WTC11 (cell line): ENCODE measurements around the gene TSPAN31. TPM values are rescaled to one million over a fixed set of nuclear protein-coding genes. Genes with fewer than 3 reads are reported as not detected.

Experiments
- ATAC-seq: fragments of 200-7000 bp; cut with Tn5 transposase; 2 replicates; pipeline ENCODE4 v1.10.0; 2021; ENCODE audit warnings: mild to moderate bottlenecking, moderate library complexity
- CTCF ChIA-PET: fragments of 300-600 bp; sonication (Branson Sonifier 250); formaldehyde crosslinking; loops from one replicate; lab custom pipeline; 2021; ENCODE audit warnings: antibody characterized with exemption; lab: Charles Lee
- POLR2A ChIA-PET: fragments of 350-600 bp; sonication (Branson Sonifier 250); formaldehyde crosslinking; loops from one replicate; lab custom pipeline; 2021; ENCODE audit warnings: antibody characterized with exemption; lab: Charles Lee
- DNase-seq: peaks from one replicate; pipeline ENCODE4 v3.0.0; 2021; ENCODE audit warnings: low spot score
- H3K27ac Mint-ChIP-seq: 2 replicates; pipeline ENCODE4 v1.8.0; 2021; ENCODE audit warnings: mixed read lengths
- H3K27me3 Mint-ChIP-seq: 2 replicates; pipeline ENCODE4 v1.8.0; 2021; ENCODE audit warnings: low read depth, mild to moderate bottlenecking, moderate library complexity, mixed read lengths
- H3K36me3 Mint-ChIP-seq: 2 replicates; pipeline ENCODE4 v1.8.0; 2021; ENCODE audit warnings: mixed read lengths
- H3K4me1 Mint-ChIP-seq: 2 replicates; pipeline ENCODE4 v1.8.0; 2022; ENCODE audit warnings: mixed read lengths
- H3K4me3 Mint-ChIP-seq: 2 replicates; pipeline ENCODE4 v1.8.0; 2021; ENCODE audit warnings: mild to moderate bottlenecking, moderate library complexity, mixed read lengths
- H3K9me3 Mint-ChIP-seq: 2 replicates; pipeline ENCODE4 v1.8.0; 2021; ENCODE audit warnings: mixed read lengths
- ATF1 ChIP-seq: sonication (generic); formaldehyde crosslinking; IDR thresholded peaks from 2 replicates; pipeline ENCODE4 v1.8.1; 2023; ENCODE audit warnings: mild to moderate bottlenecking, moderate library complexity, missing genetic modification reagents
- CREB1 ChIP-seq: sonication (generic); formaldehyde crosslinking; IDR thresholded peaks from 2 replicates; pipeline ENCODE4 v1.8.0; 2023; ENCODE audit warnings: mild to moderate bottlenecking, missing genetic modification reagents
- CREM ChIP-seq: sonication (generic); formaldehyde crosslinking; IDR thresholded peaks from 2 replicates; pipeline ENCODE4 v1.8.1; 2022; ENCODE audit warnings: mild to moderate bottlenecking, missing genetic modification reagents, moderate library complexity
- GABPB1 ChIP-seq: sonication (generic); formaldehyde crosslinking; IDR thresholded peaks from 2 replicates; pipeline ENCODE4 v1.8.1; 2023; ENCODE audit warnings: mild to moderate bottlenecking, missing genetic modification reagents
- GRHL2 ChIP-seq: fragments of 250-450 bp; sonication (Bioruptor Pico); IDR thresholded peaks from 2 replicates; pipeline ENCODE4 v1.8.0; 2022; ENCODE audit warnings: mild to moderate bottlenecking, moderate library complexity; ENCODE audit not compliant: insufficient replicate concordance, severe bottlenecking
- GTF2I ChIP-seq: fragments of 250-450 bp; sonication (Bioruptor Pico); conservative IDR thresholded peaks from 2 replicates; pipeline ENCODE4 v1.4.0; 2021; ENCODE audit warnings: mild to moderate bottlenecking
- JAZF1 ChIP-seq: fragments of 250-450 bp; sonication (Bioruptor Pico); IDR thresholded peaks from 2 replicates; pipeline ENCODE4 v1.9.0; 2021; ENCODE audit warnings: moderate library complexity, mild to moderate bottlenecking, inconsistent platforms
- NFATC4 ChIP-seq: fragments of 250-450 bp; sonication (Bioruptor Pico); IDR thresholded peaks from 2 replicates; pipeline ENCODE4 v1.9.0; 2021; ENCODE audit warnings: mild to moderate bottlenecking
- OVOL2 ChIP-seq: fragments of 250-450 bp; sonication (Bioruptor Pico); IDR thresholded peaks from 2 replicates; pipeline ENCODE4 v1.9.0; 2021; ENCODE audit warnings: mild to moderate bottlenecking, borderline replicate concordance
- SMAD3 ChIP-seq: sonication (generic); formaldehyde crosslinking; IDR thresholded peaks from 2 replicates; pipeline ENCODE4 v1.8.0; 2022; ENCODE audit warnings: missing genetic modification reagents, mild to moderate bottlenecking, borderline replicate concordance
- SP1 ChIP-seq: sonication (generic); formaldehyde crosslinking; conservative IDR thresholded peaks from 2 replicates; pipeline ENCODE4 v1.8.1; 2022; ENCODE audit warnings: missing genetic modification reagents
- ZBTB21 ChIP-seq: sonication (generic); formaldehyde crosslinking; IDR thresholded peaks from 2 replicates; pipeline ENCODE4 v1.8.1; 2023; ENCODE audit warnings: mild to moderate bottlenecking, missing genetic modification reagents, borderline replicate concordance
- ZNF232 ChIP-seq: sonication (generic); formaldehyde crosslinking; IDR thresholded peaks from 2 replicates; pipeline ENCODE4 v1.8.0; 2022; ENCODE audit warnings: mild to moderate bottlenecking, missing genetic modification reagents
- ZNF423 ChIP-seq: fragments of 250-450 bp; sonication (Bioruptor Pico); IDR thresholded peaks from 2 replicates; pipeline ENCODE4 v2.1.2; 2022; ENCODE audit warnings: mild to moderate bottlenecking, moderate library complexity
- total RNA-seq: library from RNA; stranded (reverse); gene quantifications from 3 replicates; pipeline ENCODE4 v1.2.3, GENCODE V29; 2021
- TF ChIP-seq, protein P1 (sequence below): sonication (generic); formaldehyde crosslinking; IDR thresholded peaks from 2 replicates; pipeline ENCODE4 v1.8.1; 2022; ENCODE audit warnings: low read depth, missing genetic modification reagents, borderline replicate concordance
- TF ChIP-seq, protein P2 (sequence below): fragments of 250-450 bp; sonication (Bioruptor Pico); IDR thresholded peaks from 2 replicates; pipeline ENCODE4 v2.1.2; 2022; ENCODE audit warnings: mild to moderate bottlenecking, moderate library complexity
- TF ChIP-seq, protein P3 (sequence below): sonication (generic); formaldehyde crosslinking; IDR thresholded peaks from 2 replicates; pipeline ENCODE4 v1.8.0; 2023; ENCODE audit warnings: mild to moderate bottlenecking, missing genetic modification reagents
- TF ChIP-seq, protein P4 (sequence below): fragments of 250-450 bp; sonication (Bioruptor Pico); IDR thresholded peaks from 2 replicates; pipeline ENCODE4 v1.9.0; 2021; ENCODE audit warnings: moderate library complexity, mild to moderate bottlenecking, inconsistent platforms, borderline replicate concordance

The TSPAN31 gene
- total RNA-seq, 1 experiment from 2014 or later, result 9.9 TPM

DNA sequence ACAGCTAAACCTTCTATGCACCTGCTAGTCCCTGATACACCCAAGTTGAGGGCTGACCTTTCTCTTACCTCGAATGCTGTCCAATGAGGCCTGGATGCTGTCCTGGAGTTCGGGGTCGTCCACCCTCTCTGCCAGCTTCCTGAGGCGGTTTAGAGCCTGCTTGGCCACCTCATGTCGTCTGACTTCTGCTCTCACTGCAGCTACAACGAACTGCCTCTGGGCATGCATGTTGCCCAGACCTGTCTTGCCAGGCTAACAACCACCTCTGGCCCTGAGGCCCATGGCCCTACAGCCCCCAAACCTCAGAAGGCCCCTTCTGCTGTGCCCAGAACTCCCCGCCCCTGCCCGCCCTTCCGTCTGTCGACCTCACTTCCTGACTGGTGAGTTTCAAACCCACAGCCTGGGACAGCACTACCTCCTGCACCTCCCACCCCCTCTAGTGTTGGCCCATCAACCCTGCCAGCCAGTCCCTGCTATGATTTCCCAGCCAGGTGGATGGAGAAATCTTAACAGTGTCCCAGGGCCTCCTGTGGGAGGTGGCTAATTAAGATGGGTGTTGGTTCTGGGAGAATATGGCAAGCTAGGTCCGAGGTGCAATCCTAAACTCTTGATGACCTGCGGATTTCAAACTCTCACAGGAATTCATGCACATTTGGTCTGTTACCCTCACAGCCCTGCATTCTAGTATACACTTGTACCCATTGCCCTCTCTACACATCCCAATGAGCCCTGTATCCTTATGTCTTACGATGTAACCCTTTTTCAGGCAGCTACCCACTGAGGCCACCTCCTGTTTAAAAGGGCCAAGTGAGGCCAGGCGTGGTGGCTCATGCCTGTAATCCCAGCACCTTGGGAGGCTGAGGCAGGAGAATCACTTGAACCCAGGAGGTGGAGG lies 2.7 kb upstream of the TSPAN31 start:
- peaks cover 20% of the 10 kb centered on the region for H3K4me1 Mint-ChIP-seq
- H3K4me3 Mint-ChIP-seq, result peak overlapping the region; percentile 39
- no peak overlapping the region for H3K27ac Mint-ChIP-seq
- TF ChIP-seq, protein P1, sequence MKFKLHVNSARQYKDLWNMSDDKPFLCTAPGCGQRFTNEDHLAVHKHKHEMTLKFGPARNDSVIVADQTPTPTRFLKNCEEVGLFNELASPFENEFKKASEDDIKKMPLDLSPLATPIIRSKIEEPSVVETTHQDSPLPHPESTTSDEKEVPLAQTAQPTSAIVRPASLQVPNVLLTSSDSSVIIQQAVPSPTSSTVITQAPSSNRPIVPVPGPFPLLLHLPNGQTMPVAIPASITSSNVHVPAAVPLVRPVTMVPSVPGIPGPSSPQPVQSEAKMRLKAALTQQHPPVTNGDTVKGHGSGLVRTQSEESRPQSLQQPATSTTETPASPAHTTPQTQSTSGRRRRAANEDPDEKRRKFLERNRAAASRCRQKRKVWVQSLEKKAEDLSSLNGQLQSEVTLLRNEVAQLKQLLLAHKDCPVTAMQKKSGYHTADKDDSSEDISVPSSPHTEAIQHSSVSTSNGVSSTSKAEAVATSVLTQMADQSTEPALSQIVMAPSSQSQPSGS (CRISPR knock-in tag), result no peak
- TF ChIP-seq JAZF1 (CRISPR knock-in tag) (no peak), GTF2I (CRISPR knock-in tag) (no peak)
- TF ChIP-seq, protein P2, sequence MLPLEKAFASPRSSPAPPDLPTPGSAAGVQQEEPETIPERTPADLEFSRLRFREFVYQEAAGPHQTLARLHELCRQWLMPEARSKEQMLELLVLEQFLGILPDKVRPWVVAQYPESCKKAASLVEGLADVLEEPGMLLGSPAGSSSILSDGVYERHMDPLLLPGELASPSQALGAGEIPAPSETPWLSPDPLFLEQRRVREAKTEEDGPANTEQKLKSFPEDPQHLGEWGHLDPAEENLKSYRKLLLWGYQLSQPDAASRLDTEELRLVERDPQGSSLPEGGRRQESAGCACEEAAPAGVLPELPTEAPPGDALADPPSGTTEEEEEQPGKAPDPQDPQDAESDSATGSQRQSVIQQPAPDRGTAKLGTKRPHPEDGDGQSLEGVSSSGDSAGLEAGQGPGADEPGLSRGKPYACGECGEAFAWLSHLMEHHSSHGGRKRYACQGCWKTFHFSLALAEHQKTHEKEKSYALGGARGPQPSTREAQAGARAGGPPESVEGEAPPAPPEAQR, result no peak
- TF ChIP-seq, protein P3, sequence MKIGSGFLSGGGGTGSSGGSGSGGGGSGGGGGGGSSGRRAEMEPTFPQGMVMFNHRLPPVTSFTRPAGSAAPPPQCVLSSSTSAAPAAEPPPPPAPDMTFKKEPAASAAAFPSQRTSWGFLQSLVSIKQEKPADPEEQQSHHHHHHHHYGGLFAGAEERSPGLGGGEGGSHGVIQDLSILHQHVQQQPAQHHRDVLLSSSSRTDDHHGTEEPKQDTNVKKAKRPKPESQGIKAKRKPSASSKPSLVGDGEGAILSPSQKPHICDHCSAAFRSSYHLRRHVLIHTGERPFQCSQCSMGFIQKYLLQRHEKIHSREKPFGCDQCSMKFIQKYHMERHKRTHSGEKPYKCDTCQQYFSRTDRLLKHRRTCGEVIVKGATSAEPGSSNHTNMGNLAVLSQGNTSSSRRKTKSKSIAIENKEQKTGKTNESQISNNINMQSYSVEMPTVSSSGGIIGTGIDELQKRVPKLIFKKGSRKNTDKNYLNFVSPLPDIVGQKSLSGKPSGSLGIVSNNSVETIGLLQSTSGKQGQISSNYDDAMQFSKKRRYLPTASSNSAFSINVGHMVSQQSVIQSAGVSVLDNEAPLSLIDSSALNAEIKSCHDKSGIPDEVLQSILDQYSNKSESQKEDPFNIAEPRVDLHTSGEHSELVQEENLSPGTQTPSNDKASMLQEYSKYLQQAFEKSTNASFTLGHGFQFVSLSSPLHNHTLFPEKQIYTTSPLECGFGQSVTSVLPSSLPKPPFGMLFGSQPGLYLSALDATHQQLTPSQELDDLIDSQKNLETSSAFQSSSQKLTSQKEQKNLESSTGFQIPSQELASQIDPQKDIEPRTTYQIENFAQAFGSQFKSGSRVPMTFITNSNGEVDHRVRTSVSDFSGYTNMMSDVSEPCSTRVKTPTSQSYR (CRISPR knock-in tag), result no peak
- H3K27me3 Mint-ChIP-seq, result peaks cover 69% of the 10 kb centered on the region
- ChIA-PET CTCF (interaction anchor here (0.6 to 4.7 kb wide), 8 partner anchors 10 to 159 kb away, joined by 3 to 31 read pairs (median 4); partner anchors contain the start of gene B4GALNT1), POLR2A (interaction anchor here (1.0 kb wide), 1 partner anchor 10 kb away, joined by 4 read pairs; the partner anchor contains the start of gene CDK4)
- H3K9me3 Mint-ChIP-seq, result no peaks in the 10 kb centered on the region; the same call in 1 of the 2 replicates
- DNase-seq (peak; percentile 46), ATAC-seq (peak; percentile 19)
- H3K36me3 Mint-ChIP-seq, result peaks cover 13% of the 10 kb centered on the region

DNA sequence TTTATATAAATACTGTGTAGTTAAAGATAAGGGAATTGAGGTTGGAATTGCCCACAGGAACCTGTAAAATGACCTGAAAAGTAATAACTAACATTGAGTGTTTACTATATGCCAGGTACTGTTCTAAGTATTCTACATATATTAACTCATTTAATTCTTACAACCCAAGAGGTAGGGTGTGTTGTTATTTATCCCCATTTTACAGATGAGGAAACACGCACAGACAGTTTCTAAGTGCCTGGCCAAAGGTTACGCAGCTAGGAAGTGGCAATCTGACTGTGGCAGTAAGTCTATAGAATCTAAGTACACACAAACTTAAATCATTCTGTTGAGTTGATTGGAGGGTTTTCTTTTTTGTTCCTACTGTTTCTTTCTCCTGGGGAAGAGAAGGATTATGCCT lies 1.1 kb upstream of the TSPAN31 start:
- Mint-ChIP-seq H3K9me3 (no peaks in the 10 kb centered on the region; the same call in 1 of the 2 replicates), H3K27ac (no peak overlapping the region), H3K4me1 (peaks cover 20% of the 10 kb centered on the region), H3K4me3 (peak overlapping the region; percentile 93), H3K36me3 (peaks cover 27% of the 10 kb centered on the region), H3K27me3 (peaks cover 57% of the 10 kb centered on the region)
- ATAC-seq (no peak), DNase-seq (no peak)
- POLR2A ChIA-PET, result interaction anchor here (1.0 to 1.8 kb wide), 2 partner anchors 8 to 13 kb away, joined by 4 to 12 read pairs; no protein-coding TSS in a partner anchor
- TF ChIP-seq SMAD3 (no peak), NFATC4 (CRISPR knock-in tag) (no peak), ZNF232 (CRISPR knock-in tag) (no peak), ZNF423 (CRISPR knock-in tag) (no peak), OVOL2 (no peak), ATF1 (CRISPR knock-in tag) (no peak)
- TF ChIP-seq, protein P4, sequence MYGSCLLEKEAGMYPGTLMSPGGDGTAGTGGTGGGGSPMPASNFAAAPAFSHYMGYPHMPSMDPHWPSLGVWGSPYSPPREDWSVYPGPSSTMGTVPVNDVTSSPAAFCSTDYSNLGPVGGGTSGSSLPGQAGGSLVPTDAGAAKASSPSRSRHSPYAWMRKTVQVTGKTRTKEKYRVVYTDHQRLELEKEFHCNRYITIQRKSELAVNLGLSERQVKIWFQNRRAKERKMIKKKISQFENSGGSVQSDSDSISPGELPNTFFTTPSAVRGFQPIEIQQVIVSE (CRISPR knock-in tag), result no peak
- CTCF ChIA-PET, result interaction anchor here (1.5 to 4.7 kb wide), 4 partner anchors 13 to 285 kb away, joined by 6 to 34 read pairs (median 20); partner anchors contain the start of gene GLI1

DNA sequence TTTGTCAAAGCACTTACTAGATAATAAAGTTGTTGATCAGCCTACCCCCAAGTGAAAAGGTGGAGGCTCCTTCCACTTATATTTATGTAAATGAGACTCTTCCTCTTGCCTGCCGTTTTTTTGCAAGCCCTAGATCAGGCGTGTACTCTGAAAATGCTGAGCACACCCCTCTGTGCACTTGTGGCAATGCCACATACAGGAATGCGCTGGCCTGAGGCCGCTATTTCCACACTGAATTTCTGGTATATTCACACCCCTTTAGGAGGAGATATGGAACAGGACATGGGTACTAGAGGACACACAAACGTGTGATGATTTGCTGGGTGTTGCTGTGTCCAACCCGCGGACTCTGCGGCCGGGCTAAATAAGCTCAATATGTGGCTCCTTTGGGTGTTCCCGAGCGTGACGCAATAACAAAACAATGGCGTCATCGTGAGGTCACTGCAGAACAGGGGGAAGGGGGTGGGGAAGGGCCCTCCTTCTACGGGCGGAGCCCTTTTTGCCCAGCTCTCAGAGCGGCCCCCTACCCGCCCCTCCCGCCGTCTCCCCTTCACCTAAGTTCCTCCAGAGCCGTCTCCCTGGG lies 554 bp upstream of the TSPAN31 start:
- no peaks in the 10 kb centered on the region; the same call in 1 of the 2 replicates for H3K9me3 Mint-ChIP-seq
- DNase-seq (peak; percentile 59), ATAC-seq (no peak; the same call in 1 of the 2 replicates)
- H3K36me3 Mint-ChIP-seq, result peaks cover 32% of the 10 kb centered on the region
- H3K4me3 Mint-ChIP-seq, result peak overlapping the region; percentile 93
- peak overlapping the region; percentile 98 for H3K27ac Mint-ChIP-seq
- H3K27me3 Mint-ChIP-seq, result peaks cover 52% of the 10 kb centered on the region
- ChIA-PET POLR2A (interaction anchor here (0.9 to 1.8 kb wide), 7 partner anchors 8 to 291 kb away, joined by 3 to 12 read pairs (median 4); partner anchors contain the start of gene ATP23), CTCF (interaction anchor here (1.1 to 4.7 kb wide), 7 partner anchors 12 to 519 kb away, joined by 3 to 34 read pairs (median 6); partner anchors contain the start of genes B4GALNT1 and GLI1)
- H3K4me1 Mint-ChIP-seq, result peaks cover 16% of the 10 kb centered on the region
- peak; percentile 85 for TF ChIP-seq CREM (CRISPR knock-in tag)
- TF ChIP-seq GRHL2 (CRISPR knock-in tag), result no peak
- 0 out of 2 replicates have a peak, but pooled peaks have one; percentile 41 for TF ChIP-seq GABPB1 (CRISPR knock-in tag)
- TF ChIP-seq CREB1 (CRISPR knock-in tag), result 0 out of 2 replicates have a peak, but pooled peaks have one; percentile 40
- TF ChIP-seq, protein P3 (CRISPR knock-in tag), result peak; percentile 55; the same call in 1 of the 2 replicates
- TF ChIP-seq ZBTB21 (CRISPR knock-in tag), result peak; percentile 99
- TF ChIP-seq SP1 (CRISPR knock-in tag), result no peak
- no peak for TF ChIP-seq SMAD3
